ENCODE measurements around the gene NIPBL. TPM values are rescaled to one million over a fixed set of nuclear protein-coding genes. Genes with fewer than 3 reads are reported as not detected.

NIPBL gene
- total RNA-seq, 1 donor from 2014 or later: 88.6 TPM

- no peaks in the 10 kb centered on the region for H3K27me3 Mint-ChIP-seq (ENCODE audit: low read depth)
- TF ChIP-seq CTCF (IDR thresholded peaks at IDR 0.05; ENCODE audit: unreplicated experiment): no peak
- H3K4me3 Mint-ChIP-seq: no peak overlapping the region
- peaks cover 10% of the 10 kb centered on the region for H3K9me3 Mint-ChIP-seq
- peaks cover 28% of the 10 kb centered on the region for H3K4me1 Mint-ChIP-seq
- no peak for DNase-seq (ENCODE audit: low spot score in 2 of 2, unreplicated experiment in 2 of 2)
- H3K27ac Mint-ChIP-seq: no peak overlapping the region
- peaks cover 11% of the 10 kb centered on the region for H3K36me3 Mint-ChIP-seq
Observed at GRCh38 chr5:36932056-36932455, 55.5 kb downstream of the NIPBL start.

- H3K36me3 Mint-ChIP-seq: peaks cover 11% of the 10 kb centered on the region
- peaks cover 29% of the 10 kb centered on the region for H3K4me1 Mint-ChIP-seq
- TF ChIP-seq CTCF (IDR thresholded peaks at IDR 0.05; ENCODE audit: unreplicated experiment): no peak
- peaks cover 10% of the 10 kb centered on the region for H3K9me3 Mint-ChIP-seq
- H3K4me3 Mint-ChIP-seq: no peak overlapping the region
- no peak overlapping the region for H3K27ac Mint-ChIP-seq
- no peaks in the 10 kb centered on the region for H3K27me3 Mint-ChIP-seq (ENCODE audit: low read depth)
- no peak for DNase-seq (ENCODE audit: low spot score in 2 of 2, unreplicated experiment in 2 of 2)
Observed at GRCh38 chr5:36932699-36933098, 56.1 kb downstream of the NIPBL start.

- no peak overlapping the region for H3K4me3 Mint-ChIP-seq
- peaks cover 10% of the 10 kb centered on the region for H3K4me1 Mint-ChIP-seq
- peaks cover 10% of the 10 kb centered on the region for H3K9me3 Mint-ChIP-seq
- peaks cover 11% of the 10 kb centered on the region for H3K36me3 Mint-ChIP-seq
- H3K27me3 Mint-ChIP-seq (ENCODE audit: low read depth): no peaks in the 10 kb centered on the region
- H3K27ac Mint-ChIP-seq: no peak overlapping the region
- TF ChIP-seq CTCF (IDR thresholded peaks at IDR 0.05; ENCODE audit: unreplicated experiment): no peak
- DNase-seq (ENCODE audit: low spot score in 2 of 2, unreplicated experiment in 2 of 2): no peak
Observed at GRCh38 chr5:36934740-36935356, 58.3 kb downstream of the NIPBL start.

- Mint-ChIP-seq H3K27ac (no peak overlapping the region), H3K36me3 (peaks cover 11% of the 10 kb centered on the region), H3K27me3 (ENCODE audit: low read depth) (no peaks in the 10 kb centered on the region), H3K4me1 (peaks cover 11% of the 10 kb centered on the region), H3K9me3 (peaks cover 10% of the 10 kb centered on the region), H3K4me3 (no peak overlapping the region)
- no peak for DNase-seq (ENCODE audit: low spot score in 2 of 2, unreplicated experiment in 2 of 2)
- no peak for TF ChIP-seq CTCF (IDR thresholded peaks at IDR 0.05; ENCODE audit: unreplicated experiment)
Observed at GRCh38 chr5:36935805-36936204, 59.2 kb downstream of the NIPBL start.

GRCh38 chr5:36936309-36936708, 59.7 kb downstream of the NIPBL start:
- H3K27ac Mint-ChIP-seq: no peak overlapping the region

More at GRCh38 chr5:36936309-36936708, 59.7 kb downstream of the NIPBL start:
- no peak for DNase-seq (ENCODE audit: low spot score in 2 of 2, unreplicated experiment in 2 of 2)
- Mint-ChIP-seq H3K4me1 (peaks cover 14% of the 10 kb centered on the region), H3K9me3 (peaks cover 10% of the 10 kb centered on the region), H3K4me3 (no peak overlapping the region), H3K36me3 (peaks cover 11% of the 10 kb centered on the region), H3K27me3 (ENCODE audit: low read depth) (no peaks in the 10 kb centered on the region)
- TF ChIP-seq CTCF (IDR thresholded peaks at IDR 0.05; ENCODE audit: unreplicated experiment): no peak

Data from mesothelial cell of epicardium (in vitro differentiated cells).